Measurements from ENCODE around the gene MPRIP.

MPRIP gene

DNA sequence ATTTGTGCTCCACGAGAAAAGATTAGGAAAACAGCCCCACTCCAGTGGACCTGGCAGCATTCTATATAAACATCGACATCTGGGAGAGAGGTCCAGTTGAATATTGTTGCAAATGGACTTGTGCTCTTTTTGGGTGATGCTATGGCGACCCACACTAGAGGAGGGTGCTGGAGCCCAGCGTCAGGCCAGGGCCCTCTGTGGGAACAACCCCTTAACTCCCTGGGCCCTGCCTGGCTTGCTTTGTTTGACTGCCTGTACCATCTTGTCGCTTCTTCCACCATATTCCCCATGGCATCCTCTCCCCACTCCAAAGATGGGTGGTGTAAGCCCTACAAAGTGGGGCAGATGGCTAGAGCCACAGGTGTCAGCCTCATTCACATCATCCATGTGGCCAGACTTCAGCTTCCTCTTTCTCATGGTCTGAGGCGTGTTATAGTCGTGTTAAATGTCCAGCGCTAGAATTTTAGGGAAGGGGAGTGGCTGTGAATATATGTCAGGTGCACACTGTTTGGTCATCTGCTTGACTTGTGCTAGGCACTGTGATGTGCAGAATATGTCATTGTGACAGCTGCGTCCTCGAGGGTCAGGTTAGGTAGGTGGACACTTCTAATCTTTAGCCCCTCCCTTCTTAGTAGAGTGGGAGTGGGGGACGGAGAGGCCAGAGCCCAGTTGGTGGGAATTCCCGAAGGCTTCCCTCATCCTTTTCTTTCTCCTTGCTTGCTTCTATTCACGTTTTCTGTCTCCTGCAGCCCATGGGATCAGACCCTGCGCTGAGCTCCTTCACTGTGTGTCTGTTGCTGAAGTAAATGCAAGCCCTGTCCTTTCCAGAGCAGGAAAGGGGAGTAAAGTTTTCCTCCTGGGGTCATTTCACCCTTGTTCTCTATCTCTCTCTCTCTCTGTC lies 49.8 kb downstream of the MPRIP start:
- Histone ChIP-seq H3K9me3 (no peaks in the 10 kb centered on the region), H3K27me3 (no peaks in the 10 kb centered on the region), H3K4me1 (peaks cover 99% of the 10 kb centered on the region), H3K9ac (no peak overlapping the region), H3K36me3 (peaks cover 78% of the 10 kb centered on the region), H3K4me3 (no peak overlapping the region), H3K27ac (no peak overlapping the region), H3K4me2 (peak overlapping the region; percentile 68), H4K20me1 (peaks cover 100% of the 10 kb centered on the region)
- TF ChIP-seq Cebpa-rat (IDR thresholded peaks at IDR 0.05), result no peak

DNA sequence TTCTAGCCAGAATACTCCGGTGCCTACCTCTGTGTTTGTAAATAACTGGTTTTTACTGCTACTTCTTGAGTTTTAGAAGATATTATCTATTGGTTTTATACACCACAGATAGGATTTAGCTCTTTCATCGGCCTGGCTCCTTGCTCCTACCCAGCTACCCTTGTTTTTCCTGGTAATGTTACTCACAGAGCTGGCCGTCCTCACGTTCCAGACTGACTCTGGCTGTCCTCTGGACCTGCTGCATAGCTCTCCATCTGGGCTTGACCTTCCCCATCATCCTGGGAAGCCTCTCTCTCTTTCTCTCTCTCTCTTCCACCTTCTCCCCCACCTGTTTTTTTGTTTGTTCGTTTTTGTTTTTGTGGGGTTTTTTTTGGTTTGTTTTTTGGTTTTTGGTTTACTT lies 51.5 kb downstream of the MPRIP start:
- peaks cover 82% of the 10 kb centered on the region for H3K36me3 ChIP-seq
- H3K9me3 ChIP-seq, result no peaks in the 10 kb centered on the region
- peaks cover 99% of the 10 kb centered on the region for H3K4me1 ChIP-seq
- H3K4me3 ChIP-seq, result no peak overlapping the region
- H3K4me2 ChIP-seq, result peak overlapping the region; percentile 68
- H3K27ac ChIP-seq, result no peak overlapping the region
- H3K9ac ChIP-seq, result no peak overlapping the region
- peaks cover 100% of the 10 kb centered on the region for H4K20me1 ChIP-seq
- no peak for TF ChIP-seq Cebpa-rat (IDR thresholded peaks at IDR 0.05)
- no peaks in the 10 kb centered on the region for H3K27me3 ChIP-seq

- H3K4me3 ChIP-seq, result no peak overlapping the region
- peaks cover 100% of the 10 kb centered on the region for H4K20me1 ChIP-seq
- no peak for TF ChIP-seq Cebpa-rat (IDR thresholded peaks at IDR 0.05)
- peak overlapping the region; percentile 35 for H3K4me2 ChIP-seq
- H3K9me3 ChIP-seq, result no peaks in the 10 kb centered on the region
- peaks cover 99% of the 10 kb centered on the region for H3K4me1 ChIP-seq
- H3K36me3 ChIP-seq, result peaks cover 79% of the 10 kb centered on the region
- no peaks in the 10 kb centered on the region for H3K27me3 ChIP-seq
- H3K9ac ChIP-seq, result no peak overlapping the region
- H3K27ac ChIP-seq, result peak overlapping the region; percentile 35; the same call in 1 of the 2 replicates
Measured at GRCh38 chr17:17096438-17097178, 54.4 kb downstream of the MPRIP start.

DNA sequence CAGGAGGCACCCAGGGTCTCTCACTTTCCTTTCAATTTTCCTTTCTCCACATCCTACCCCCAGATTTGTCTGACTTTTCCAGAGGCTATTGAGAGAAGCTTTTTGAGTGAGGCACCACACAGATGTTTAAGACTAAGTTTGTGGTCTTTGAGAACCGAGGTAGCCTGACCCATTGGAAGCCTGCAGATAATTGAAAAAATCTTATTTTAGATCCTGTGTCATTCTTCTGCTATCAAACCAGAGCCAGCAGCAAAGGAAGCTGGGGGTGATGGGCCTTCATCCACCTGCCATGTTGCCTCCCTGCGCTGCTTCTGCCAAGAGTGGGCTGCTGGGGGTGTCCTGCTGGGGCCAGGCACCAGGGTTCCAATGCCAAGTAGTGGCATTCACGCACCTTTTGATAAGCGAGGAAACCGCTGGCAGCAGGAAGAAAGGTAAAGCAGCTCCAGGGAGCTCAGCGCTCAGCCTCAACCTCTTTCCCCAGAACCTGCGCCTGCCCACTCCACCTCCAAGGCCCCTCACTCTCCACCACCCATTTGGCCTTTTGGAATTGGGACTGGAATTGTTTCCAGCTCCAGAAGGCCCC lies 55.6 kb downstream of the MPRIP start:
- peaks cover 99% of the 10 kb centered on the region for H3K4me1 ChIP-seq
- H3K4me3 ChIP-seq, result no peak overlapping the region
- peak overlapping the region; percentile 49; the same call in 1 of the 2 replicates for H3K27ac ChIP-seq
- peaks cover 79% of the 10 kb centered on the region for H3K36me3 ChIP-seq
- TF ChIP-seq Cebpa-rat (IDR thresholded peaks at IDR 0.05), result no peak
- peak overlapping the region; percentile 35 for H3K4me2 ChIP-seq
- 0 out of 2 replicates have a peak overlapping the region, but pooled peaks have one; percentile 14 for H3K9ac ChIP-seq
- H3K27me3 ChIP-seq, result no peaks in the 10 kb centered on the region
- no peaks in the 10 kb centered on the region for H3K9me3 ChIP-seq
- H4K20me1 ChIP-seq, result peaks cover 100% of the 10 kb centered on the region

DNA sequence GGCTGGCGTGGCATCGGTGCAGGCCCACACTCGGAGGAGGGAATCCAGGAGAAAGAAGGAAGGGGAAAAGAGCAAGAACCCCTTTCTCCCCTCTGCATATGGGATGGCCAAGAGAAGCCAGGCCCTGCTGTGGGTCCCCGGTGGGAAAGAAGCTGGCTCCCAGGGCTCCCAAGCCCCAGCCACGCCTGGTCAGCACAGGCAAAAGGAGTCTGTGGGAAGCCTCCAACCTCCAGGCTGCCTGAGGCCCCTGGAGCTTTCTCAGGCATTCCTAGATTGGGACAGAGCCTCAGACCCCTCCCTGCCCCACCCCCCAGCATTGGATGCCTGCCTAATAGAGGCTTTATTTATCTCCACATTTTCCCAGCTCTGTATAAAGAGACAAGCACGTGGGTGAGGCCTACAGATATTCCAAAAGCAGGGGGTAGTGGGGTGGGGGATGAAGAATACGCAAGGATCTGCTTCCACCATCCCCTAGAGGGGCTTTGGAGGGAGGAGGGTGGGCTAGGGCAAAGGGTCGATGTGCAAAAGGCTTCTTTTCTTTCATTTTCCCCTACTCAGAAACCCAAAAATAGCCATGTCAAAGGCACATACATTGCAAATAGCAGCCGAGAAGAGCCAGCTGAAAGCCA lies 56.4 kb downstream of the MPRIP start:
- TF ChIP-seq Cebpa-rat (IDR thresholded peaks at IDR 0.05), result no peak
- H3K4me3 ChIP-seq, result no peak overlapping the region
- peak overlapping the region; percentile 35 for H3K4me2 ChIP-seq
- no peak overlapping the region; the same call in 1 of the 2 replicates for H3K9ac ChIP-seq
- H3K36me3 ChIP-seq, result peaks cover 75% of the 10 kb centered on the region
- peaks cover 100% of the 10 kb centered on the region for H4K20me1 ChIP-seq
- H3K27ac ChIP-seq, result peak overlapping the region; percentile 49
- peaks cover 99% of the 10 kb centered on the region for H3K4me1 ChIP-seq
- H3K9me3 ChIP-seq, result no peaks in the 10 kb centered on the region
- no peaks in the 10 kb centered on the region for H3K27me3 ChIP-seq

DNA sequence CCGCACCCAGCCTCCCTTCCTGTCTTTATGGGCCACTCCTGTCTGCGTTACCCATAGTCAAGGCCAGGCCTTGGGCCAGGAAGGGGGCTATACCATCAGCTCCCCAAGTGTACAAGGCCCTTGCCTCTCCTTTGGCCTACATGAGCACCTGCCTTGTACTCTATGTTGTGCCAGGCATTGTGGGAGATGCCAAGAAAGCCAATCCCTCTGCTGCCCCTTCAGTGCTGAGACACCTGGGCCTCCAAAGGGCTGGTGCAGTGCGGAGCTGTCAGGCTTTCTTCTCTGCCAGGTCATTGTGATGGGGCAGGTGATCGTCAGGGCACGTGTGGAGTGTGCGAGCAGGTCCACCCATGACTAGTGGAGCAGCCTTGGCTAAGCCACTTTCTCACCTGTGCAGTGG lies 59.9 kb downstream of the MPRIP start:
- TF ChIP-seq Cebpa-rat (IDR thresholded peaks at IDR 0.05), result no peak
- peaks cover 100% of the 10 kb centered on the region for H4K20me1 ChIP-seq
- H3K9me3 ChIP-seq, result no peaks in the 10 kb centered on the region
- H3K9ac ChIP-seq, result no peak overlapping the region
- no peak overlapping the region for H3K4me3 ChIP-seq
- no peaks in the 10 kb centered on the region for H3K27me3 ChIP-seq
- peak overlapping the region; percentile 53 for H3K4me2 ChIP-seq
- peaks cover 87% of the 10 kb centered on the region for H3K36me3 ChIP-seq
- peaks cover 100% of the 10 kb centered on the region for H3K4me1 ChIP-seq
- no peak overlapping the region for H3K27ac ChIP-seq

DNA sequence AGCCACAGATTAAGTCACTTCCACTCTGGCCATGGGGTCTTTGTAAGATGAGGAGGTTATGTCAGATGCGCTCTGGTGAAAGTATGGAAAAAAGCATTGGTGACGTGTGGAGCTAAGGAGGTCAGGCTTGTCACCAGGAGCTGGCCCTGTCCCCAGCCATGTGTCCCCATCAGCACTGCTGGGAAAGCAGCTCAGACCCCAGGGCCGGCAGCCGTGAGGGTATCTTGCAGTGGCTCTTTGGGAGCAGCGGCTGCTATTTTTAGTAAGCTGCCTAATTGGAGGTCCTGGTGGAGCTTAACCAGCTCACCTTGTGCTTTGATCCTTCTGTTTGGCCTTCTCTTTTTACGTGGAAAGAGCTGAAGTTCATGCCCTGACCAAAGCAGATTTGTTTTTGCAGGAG lies 60.9 kb downstream of the MPRIP start:
- Histone ChIP-seq H3K36me3 (peaks cover 77% of the 10 kb centered on the region), H3K4me2 (peak overlapping the region; percentile 53), H3K4me3 (no peak overlapping the region), H4K20me1 (peaks cover 100% of the 10 kb centered on the region), H3K4me1 (peaks cover 100% of the 10 kb centered on the region), H3K27me3 (no peaks in the 10 kb centered on the region), H3K9ac (peak overlapping the region; percentile 13; the same call in 1 of the 2 replicates), H3K9me3 (no peaks in the 10 kb centered on the region), H3K27ac (peak overlapping the region; percentile 52)
- no peak for TF ChIP-seq Cebpa-rat (IDR thresholded peaks at IDR 0.05)

DNA sequence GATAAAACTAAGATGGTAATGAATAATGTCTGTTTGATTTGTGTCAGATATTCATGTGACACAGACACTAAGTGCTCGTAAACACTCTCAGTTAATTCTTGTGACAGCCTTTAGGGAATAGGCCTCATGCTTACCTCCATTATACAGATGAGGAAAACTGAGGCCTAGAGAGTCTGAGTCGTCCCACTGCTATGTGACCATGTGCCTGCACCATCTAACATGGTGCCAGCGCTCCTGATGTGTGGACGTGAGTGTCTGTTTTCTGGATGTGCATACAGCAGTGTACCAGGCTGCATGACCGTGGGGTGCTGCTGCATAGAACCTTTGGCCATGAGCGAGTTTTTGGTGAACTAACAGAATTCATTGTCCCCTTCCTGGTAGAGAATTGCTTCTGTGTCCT lies 61.8 kb downstream of the MPRIP start:
- no peak for TF ChIP-seq Cebpa-rat (IDR thresholded peaks at IDR 0.05)
- no peak overlapping the region for H3K9ac ChIP-seq
- H3K4me3 ChIP-seq, result no peak overlapping the region
- H3K4me2 ChIP-seq, result peak overlapping the region; percentile 53; the same call in 1 of the 2 replicates
- no peaks in the 10 kb centered on the region for H3K27me3 ChIP-seq
- no peaks in the 10 kb centered on the region for H3K9me3 ChIP-seq
- peaks cover 100% of the 10 kb centered on the region for H4K20me1 ChIP-seq
- H3K27ac ChIP-seq, result peak overlapping the region; percentile 50; the same call in 1 of the 2 replicates
- peaks cover 70% of the 10 kb centered on the region for H3K36me3 ChIP-seq
- H3K4me1 ChIP-seq, result peaks cover 100% of the 10 kb centered on the region

GRCh38 chr17:17104494-17104893 lies 62.2 kb downstream of the MPRIP start:
- Histone ChIP-seq H3K4me3 (no peak overlapping the region), H3K9me3 (no peaks in the 10 kb centered on the region), H3K27me3 (no peaks in the 10 kb centered on the region), H3K4me1 (peaks cover 100% of the 10 kb centered on the region), H4K20me1 (peaks cover 100% of the 10 kb centered on the region), H3K4me2 (peak overlapping the region; percentile 53; the same call in 1 of the 2 replicates), H3K9ac (no peak overlapping the region), H3K36me3 (peaks cover 66% of the 10 kb centered on the region), H3K27ac (peak overlapping the region; percentile 50)
- TF ChIP-seq Cebpa-rat (IDR thresholded peaks at IDR 0.05), result no peak

Data from BLaER1 (cell line).